Stimulated activated CD8-positive, alpha-beta memory T cell treated with anti-CD3 and anti-CD28 coated beads, Interleukin-15, amount 100 ng/mL, for 48 hours (primary cell): ENCODE measurements around the gene HAPLN3.

ENCODE experiments used
- DNase-seq, 2 donors: peaks; one replicate each; pipeline ENCODE4 v3.0.0-alpha.2; 2020; ENCODE audit warnings: low read depth in 2 of 2

The HAPLN3 gene

GRCh38 chr15:88896333-88897033 is 1.1 kb upstream of the HAPLN3 start:
- DNase-seq, result no peak

- peak; percentile 68 to 74 for DNase-seq
Measured at GRCh38 chr15:88894348-88894818, 961 bp downstream of the HAPLN3 start.

- no peak for DNase-seq
Measured at GRCh38 chr15:88891540-88892254, 3.6 kb downstream of the HAPLN3 start.

DNA sequence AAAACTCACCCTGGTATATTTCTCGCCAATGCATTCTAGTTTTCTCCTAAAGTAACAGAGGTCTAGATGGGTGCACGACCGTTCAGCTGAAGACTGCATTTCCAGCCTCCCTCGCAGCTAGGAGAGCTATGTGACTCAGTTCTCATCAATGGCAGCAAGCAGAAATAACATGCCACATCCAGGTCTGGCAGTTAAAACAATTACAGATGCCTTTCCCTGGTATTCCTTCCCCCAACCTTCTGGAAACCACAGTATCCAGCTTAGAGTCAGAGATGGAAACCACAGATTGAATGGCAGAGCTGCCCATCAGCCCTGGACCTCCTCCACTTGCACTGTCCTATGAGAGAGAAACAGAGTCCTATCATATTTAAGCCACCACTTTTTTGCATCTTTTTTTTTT is 4.8 kb downstream of the HAPLN3 start:
- DNase-seq, result no peak

DNA sequence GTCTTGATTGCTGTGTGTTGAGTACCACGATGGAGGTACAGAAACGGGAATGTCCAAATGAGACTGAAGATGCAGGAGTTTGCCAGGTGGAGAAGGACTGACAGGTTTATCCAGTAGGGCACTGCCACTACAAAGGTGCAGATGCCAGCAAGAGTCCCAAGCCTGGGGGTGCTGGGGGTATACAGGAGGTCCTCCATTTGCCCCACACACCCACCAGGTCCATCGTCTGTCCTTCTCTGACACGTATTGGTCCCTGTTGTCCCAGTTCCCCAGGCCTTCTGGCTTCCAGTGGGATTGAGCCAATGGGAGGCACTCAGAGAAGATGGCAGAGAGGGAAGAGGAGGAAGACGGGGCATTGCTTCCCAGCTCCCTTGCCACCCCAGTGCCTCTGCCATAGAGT is 6.6 kb downstream of the HAPLN3 start:
- no peak for DNase-seq

- DNase-seq, result no peak
Measured at GRCh38 chr15:88887068-88887580, 8.2 kb downstream of the HAPLN3 start.

DNA sequence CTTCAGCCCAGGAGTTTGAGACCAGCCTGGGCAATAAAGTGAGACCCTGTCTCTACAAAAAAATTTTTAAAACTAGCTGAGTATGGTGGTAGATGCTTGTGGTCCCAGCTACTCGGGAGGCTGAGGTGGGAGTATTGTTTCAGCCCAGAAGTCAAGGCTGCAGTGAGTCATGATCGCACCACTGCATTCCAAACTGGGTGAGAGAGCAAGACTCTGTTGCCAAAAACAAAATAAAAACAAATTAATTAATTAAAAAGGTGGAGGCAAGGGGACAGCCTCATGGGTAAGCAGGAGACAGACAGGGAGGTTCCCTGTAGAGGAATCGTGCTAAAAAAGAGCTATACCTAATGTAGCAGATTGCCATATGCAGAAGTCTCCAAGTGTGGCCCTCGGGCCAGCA is 12.6 kb downstream of the HAPLN3 start:
- no peak for DNase-seq

GRCh38 chr15:88881775-88882174 is 13.6 kb downstream of the HAPLN3 start:
- no peak for DNase-seq

DNA sequence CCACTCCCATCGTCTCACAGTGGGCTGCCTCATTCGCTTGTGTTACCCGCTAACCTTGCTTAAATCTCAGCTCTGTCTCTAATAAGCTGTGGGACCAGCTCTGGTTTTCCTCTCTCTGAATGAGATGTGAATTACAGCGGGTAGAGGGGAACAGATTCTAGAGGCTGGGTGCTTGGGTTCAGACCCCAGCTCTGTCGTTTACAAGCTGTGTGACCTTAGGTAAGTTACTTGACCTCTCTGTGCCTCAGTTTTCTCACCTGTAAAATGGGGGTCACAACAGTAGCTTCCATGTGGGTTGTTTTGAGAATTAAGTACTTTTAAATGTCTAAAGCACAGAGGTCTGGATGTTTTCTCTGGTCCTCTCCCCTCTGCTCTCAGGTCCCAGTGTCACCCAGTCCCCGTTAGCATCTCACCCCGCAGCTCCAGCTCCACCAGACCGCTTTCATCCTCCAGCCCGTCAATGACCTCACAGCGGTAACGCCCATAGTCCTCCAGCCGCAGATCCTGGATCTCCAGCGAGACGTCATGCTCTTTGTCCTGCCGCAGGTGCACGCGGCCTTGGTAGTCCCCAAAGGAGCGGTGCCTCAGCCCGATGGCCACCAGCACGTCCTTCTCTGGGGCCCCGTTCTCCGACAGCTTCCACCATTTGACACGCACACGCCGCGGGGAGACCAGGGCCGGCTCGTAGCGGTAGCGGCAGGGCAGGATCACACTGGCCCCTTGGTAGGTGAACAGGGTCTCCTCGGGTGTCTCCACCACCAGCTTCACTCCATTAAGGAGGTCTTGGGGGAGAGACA is 14.2 kb downstream of the HAPLN3 start:
- no peak for DNase-seq

- peak in 1 of 2 donors; percentile 16 for DNase-seq
Measured at GRCh38 chr15:88878720-88879184, 16.6 kb downstream of the HAPLN3 start.

DNA sequence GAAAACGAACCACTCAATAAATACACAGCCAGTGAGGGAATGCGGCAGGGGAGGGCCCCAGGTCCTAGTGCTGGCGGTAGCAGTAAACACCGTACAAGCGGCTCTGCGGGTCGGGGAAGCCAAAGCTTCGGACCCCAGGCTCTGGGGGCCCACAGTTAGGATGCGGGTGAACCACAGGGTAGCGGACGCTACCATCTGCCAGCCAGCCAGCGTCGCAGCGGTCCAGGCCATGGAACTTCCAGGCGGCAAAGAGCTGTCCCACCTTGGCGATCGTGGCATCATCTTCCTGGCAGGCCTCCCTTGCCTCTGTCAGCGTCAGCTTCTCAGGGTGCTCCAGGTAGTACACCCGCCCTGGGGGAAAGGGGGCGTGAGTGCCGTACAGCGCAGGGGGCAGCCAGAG is 17.4 kb downstream of the HAPLN3 start:
- DNase-seq, result no peak

- no peak for DNase-seq
Measured at GRCh38 chr15:88877415-88877814, 17.9 kb downstream of the HAPLN3 start.

- no peak for DNase-seq
Measured at GRCh38 chr15:88876573-88876972, 18.8 kb downstream of the HAPLN3 start.

DNA sequence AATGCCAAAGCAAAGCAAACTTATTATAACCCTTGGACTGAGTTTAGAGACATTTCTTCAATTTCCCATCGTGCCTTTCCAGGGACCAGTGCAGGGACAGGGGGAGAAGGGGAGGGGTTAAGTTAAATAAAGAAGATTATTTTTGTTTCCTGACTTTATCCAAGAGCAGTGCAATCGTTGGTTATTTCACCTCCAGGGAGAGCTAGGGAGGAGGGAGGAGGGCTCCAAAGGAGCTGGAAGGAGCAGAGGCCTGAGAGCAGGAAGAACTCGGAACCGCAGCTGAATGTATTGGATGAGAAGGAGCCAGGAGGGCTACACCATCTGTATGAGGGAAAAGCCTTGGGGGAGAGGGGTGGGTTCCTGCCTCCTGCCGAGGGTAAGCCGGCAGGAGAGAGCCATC is 20.7 kb downstream of the HAPLN3 start:
- DNase-seq, result no peak

GRCh38 chr15:88874275-88874674 is 21.1 kb downstream of the HAPLN3 start:
- DNase-seq, result no peak

- DNase-seq, result no peak
Measured at GRCh38 chr15:88873786-88874185, 21.6 kb downstream of the HAPLN3 start.

DNA sequence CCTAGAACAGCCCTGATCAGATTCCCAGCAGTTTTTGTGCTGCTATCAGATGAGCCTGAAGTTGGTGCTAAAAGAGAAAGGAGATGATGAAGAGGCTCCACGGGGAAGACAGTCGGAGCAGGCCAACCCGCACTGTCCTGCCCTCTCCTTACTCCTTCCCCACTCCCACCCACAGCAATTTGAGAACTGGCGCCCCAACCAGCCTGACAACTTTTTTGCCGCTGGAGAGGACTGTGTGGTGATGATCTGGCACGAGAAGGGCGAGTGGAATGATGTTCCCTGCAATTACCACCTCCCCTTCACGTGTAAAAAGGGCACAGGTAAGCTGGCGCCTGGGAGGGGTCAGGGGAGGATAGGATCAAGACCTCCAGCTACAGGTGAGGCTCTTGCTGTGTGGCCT is 22.6 kb downstream of the HAPLN3 start:
- DNase-seq, result no peak

- DNase-seq, result no peak
Measured at GRCh38 chr15:88872106-88872505, 23.2 kb downstream of the HAPLN3 start.

- no peak for DNase-seq
Measured at GRCh38 chr15:88871313-88871712, 24.0 kb downstream of the HAPLN3 start.

- DNase-seq, result no peak
Measured at GRCh38 chr15:88866295-88866881, 29.0 kb downstream of the HAPLN3 start.

GRCh38 chr15:88865498-88866099 is 29.7 kb downstream of the HAPLN3 start:
- no peak for DNase-seq
